Mesodermal cell (in vitro differentiated cells): Measurements from ENCODE around the gene MAPKBP1.
A peak's percentile ranks its signal among the peaks of the same experiment; 100 is the strongest.

Experiments used
- H3K27ac ChIP-seq: 2 replicates; pipeline ENCODE4 v1.7.0; 2013; ENCODE audit warnings: mild to moderate bottlenecking, low read depth, low read length, moderate library complexity; ENCODE audit not compliant: severe bottlenecking
- H3K36me3 ChIP-seq: 2 replicates; pipeline ENCODE4 v1.7.1; 2013; ENCODE audit warnings: mild to moderate bottlenecking, low read length, moderate library complexity; ENCODE audit not compliant: control insufficient read depth, insufficient read depth
- H3K4me1 ChIP-seq: one replicate; pipeline ENCODE4 v1.7.1; 2013; ENCODE audit warnings: mild to moderate bottlenecking, low read length; ENCODE audit not compliant: insufficient read depth, control insufficient read depth, poor library complexity, severe bottlenecking
- H3K4me3 ChIP-seq: 2 replicates; pipeline ENCODE4 v1.7.0; 2013; ENCODE audit warnings: low read length, control low read depth, mild to moderate bottlenecking; ENCODE audit not compliant: insufficient read depth, poor library complexity, severe bottlenecking; ENCODE audit errors: extremely low read depth
- H3K9me3 ChIP-seq: 2 replicates; pipeline ENCODE4 v1.7.1; 2013; ENCODE audit warnings: mild to moderate bottlenecking, low read length, moderate library complexity; ENCODE audit not compliant: control insufficient read depth
- WGBS, 2 experiments: methylation state at CpG; one replicate each; pipeline ENCODE4 v1.1.5; 2013; ENCODE audit warnings: missing lambda C conversion rate in 2 of 2; ENCODE audit not compliant: insufficient coverage in 2 of 2; 5-methylcytosine and 5-hydroxymethylcytosine counted together

The MAPKBP1 gene

GRCh38 chr15:41782371-41783282 is 8.3 kb downstream of the MAPKBP1 start:
- Histone ChIP-seq H3K9me3 (no peaks in the 10 kb centered on the region), H3K4me1 (peaks cover 27% of the 10 kb centered on the region), H3K4me3 (no peak overlapping the region), H3K27ac (no peak overlapping the region), H3K36me3 (no peaks in the 10 kb centered on the region)
- WGBS, 2 experiments: 76 to 91% methylated on average over 3 of the region's 5 CpGs

- Histone ChIP-seq H3K27ac (no peak overlapping the region), H3K9me3 (no peaks in the 10 kb centered on the region), H3K4me1 (peaks cover 25% of the 10 kb centered on the region), H3K36me3 (no peaks in the 10 kb centered on the region), H3K4me3 (no peak overlapping the region)
- 100% methylated on average over 1 of the region's 1 CpG; no CpG with 5 or more reads in 1 of the 2 experiments for WGBS, 2 experiments
Observed at GRCh38 chr15:41783296-41783695, 9.0 kb downstream of the MAPKBP1 start.

GRCh38 chr15:41788262-41788661 is 14.0 kb downstream of the MAPKBP1 start:
- H3K4me1 ChIP-seq: peaks cover 47% of the 10 kb centered on the region
- peaks cover 4% of the 10 kb centered on the region for H3K36me3 ChIP-seq
- H3K9me3 ChIP-seq: no peaks in the 10 kb centered on the region
- 93 to 95% methylated on average over 3 of the region's 3 CpGs for WGBS, 2 experiments
- H3K27ac ChIP-seq: no peak overlapping the region
- H3K4me3 ChIP-seq: no peak overlapping the region

- Histone ChIP-seq H3K27ac (peak overlapping the region; percentile 41), H3K4me1 (peaks cover 56% of the 10 kb centered on the region), H3K9me3 (no peaks in the 10 kb centered on the region), H3K36me3 (peaks cover 4% of the 10 kb centered on the region), H3K4me3 (no peak overlapping the region)
- 43 to 60% methylated on average over 1 of the region's 4 CpGs for WGBS, 2 experiments
Observed at GRCh38 chr15:41789236-41789635, 15.0 kb downstream of the MAPKBP1 start.

- peak overlapping the region; percentile 95 for H3K27ac ChIP-seq
- H3K4me1 ChIP-seq: peaks cover 57% of the 10 kb centered on the region
- peaks cover 4% of the 10 kb centered on the region for H3K36me3 ChIP-seq
- no peak overlapping the region for H3K4me3 ChIP-seq
- H3K9me3 ChIP-seq: no peaks in the 10 kb centered on the region
Observed at GRCh38 chr15:41789662-41790061, 15.4 kb downstream of the MAPKBP1 start.

- peaks cover 4% of the 10 kb centered on the region for H3K36me3 ChIP-seq
- 80% methylated on average over 3 of the region's 3 CpGs; no CpG with 5 or more reads in 1 of the 2 experiments for WGBS, 2 experiments
- H3K4me1 ChIP-seq: peaks cover 57% of the 10 kb centered on the region
- H3K27ac ChIP-seq: peak overlapping the region; percentile 95
- H3K9me3 ChIP-seq: no peaks in the 10 kb centered on the region
- no peak overlapping the region for H3K4me3 ChIP-seq
Observed at GRCh38 chr15:41790169-41790568, 15.9 kb downstream of the MAPKBP1 start.

- Histone ChIP-seq H3K36me3 (peaks cover 4% of the 10 kb centered on the region), H3K4me1 (peaks cover 60% of the 10 kb centered on the region), H3K4me3 (no peak overlapping the region), H3K9me3 (no peaks in the 10 kb centered on the region), H3K27ac (peak overlapping the region; percentile 95)
- 63 to 73% methylated on average over 3 to 5 of the region's 5 CpGs for WGBS, 2 experiments
Observed at GRCh38 chr15:41790756-41791546, 16.7 kb downstream of the MAPKBP1 start.

GRCh38 chr15:41791547-41791937 is 17.3 kb downstream of the MAPKBP1 start:
- Histone ChIP-seq H3K36me3 (peaks cover 4% of the 10 kb centered on the region), H3K4me3 (no peak overlapping the region), H3K9me3 (no peaks in the 10 kb centered on the region), H3K4me1 (peaks cover 66% of the 10 kb centered on the region), H3K27ac (peak overlapping the region; percentile 95)
- WGBS, 2 experiments: 97 to 100% methylated on average over 2 to 3 of the region's 4 CpGs

- Histone ChIP-seq H3K4me1 (peaks cover 72% of the 10 kb centered on the region), H3K4me3 (no peak overlapping the region), H3K27ac (peak overlapping the region; percentile 95), H3K36me3 (peaks cover 4% of the 10 kb centered on the region), H3K9me3 (no peaks in the 10 kb centered on the region)
- 100% methylated on average over 2 of the region's 5 CpGs for WGBS, 2 experiments
Observed at GRCh38 chr15:41792000-41792637, 17.8 kb downstream of the MAPKBP1 start.

GRCh38 chr15:41794081-41794480 is 19.8 kb downstream of the MAPKBP1 start:
- H3K27ac ChIP-seq: peak overlapping the region; percentile 29
- H3K4me1 ChIP-seq: peaks cover 72% of the 10 kb centered on the region
- 92 to 94% methylated on average over 3 to 4 of the region's 4 CpGs for WGBS, 2 experiments
- no peaks in the 10 kb centered on the region for H3K9me3 ChIP-seq
- no peak overlapping the region for H3K4me3 ChIP-seq
- H3K36me3 ChIP-seq: peaks cover 4% of the 10 kb centered on the region
